ENCODE measurements around the gene PHRF1.

The PHRF1 gene

DNA sequence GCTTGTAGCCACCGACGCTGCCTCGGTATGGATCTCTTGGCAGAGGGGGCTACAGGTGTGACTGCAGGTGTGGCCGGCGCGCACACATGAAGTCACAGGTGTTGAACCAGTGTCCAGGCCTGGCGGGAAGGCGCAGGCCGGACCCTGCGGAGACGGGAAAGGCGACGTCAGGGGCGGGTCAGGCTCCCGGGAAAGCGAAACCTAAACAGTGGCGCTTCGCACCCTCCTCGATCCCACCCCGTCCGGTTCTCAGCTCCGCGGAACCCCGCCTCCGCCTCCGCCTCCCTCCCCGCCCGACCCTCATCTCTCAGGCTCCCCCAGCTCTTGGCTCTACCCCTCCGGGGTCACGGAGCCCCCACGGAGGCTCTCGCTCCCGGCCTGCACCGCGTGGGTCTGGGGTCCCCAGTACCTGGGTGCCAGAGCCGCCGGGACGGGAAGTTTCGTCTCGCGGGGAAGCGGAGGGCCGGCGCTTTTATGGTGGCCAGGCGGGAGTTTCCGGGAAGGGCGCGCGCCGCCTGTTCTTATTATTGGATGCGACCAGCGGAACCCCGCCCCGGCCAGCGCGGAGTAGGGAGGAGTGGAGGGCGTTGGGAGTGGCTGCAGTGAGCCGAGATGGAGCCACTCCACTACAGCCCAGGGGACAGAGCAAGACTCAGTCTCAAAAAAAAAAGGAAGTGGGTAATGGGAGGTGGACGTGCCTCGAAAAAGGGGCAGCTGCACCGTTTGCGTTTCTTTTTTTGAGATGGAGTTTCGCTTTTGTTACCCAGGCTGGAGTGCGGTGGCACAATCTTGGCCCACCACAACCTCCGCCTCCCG lies 39.4 kb downstream of the PHRF1 start, which contains the start of gene IRF7:
IRF7 (minus strand) TSS at position 447 of the 816 bp plus-strand sequence. CDS start 586 bp downstream, outside the sequence.
- DNase-seq (ENCODE audit: extremely low read depth, insufficient read length), result peak; percentile 97
- Histone ChIP-seq H3K27me3 (replicated peaks; ENCODE audit: control insufficient read depth, insufficient read depth, low read length) (no peaks in the 10 kb centered on the region), H3K36me3 (ENCODE audit: control insufficient read depth, insufficient read depth, low read length) (peaks cover 31% of the 10 kb centered on the region), H3K4me3 (replicated peaks; ENCODE audit: low read depth, low read length) (peak within 1 kb of the TSS; percentile 100)
- TF ChIP-seq, protein P1, sequence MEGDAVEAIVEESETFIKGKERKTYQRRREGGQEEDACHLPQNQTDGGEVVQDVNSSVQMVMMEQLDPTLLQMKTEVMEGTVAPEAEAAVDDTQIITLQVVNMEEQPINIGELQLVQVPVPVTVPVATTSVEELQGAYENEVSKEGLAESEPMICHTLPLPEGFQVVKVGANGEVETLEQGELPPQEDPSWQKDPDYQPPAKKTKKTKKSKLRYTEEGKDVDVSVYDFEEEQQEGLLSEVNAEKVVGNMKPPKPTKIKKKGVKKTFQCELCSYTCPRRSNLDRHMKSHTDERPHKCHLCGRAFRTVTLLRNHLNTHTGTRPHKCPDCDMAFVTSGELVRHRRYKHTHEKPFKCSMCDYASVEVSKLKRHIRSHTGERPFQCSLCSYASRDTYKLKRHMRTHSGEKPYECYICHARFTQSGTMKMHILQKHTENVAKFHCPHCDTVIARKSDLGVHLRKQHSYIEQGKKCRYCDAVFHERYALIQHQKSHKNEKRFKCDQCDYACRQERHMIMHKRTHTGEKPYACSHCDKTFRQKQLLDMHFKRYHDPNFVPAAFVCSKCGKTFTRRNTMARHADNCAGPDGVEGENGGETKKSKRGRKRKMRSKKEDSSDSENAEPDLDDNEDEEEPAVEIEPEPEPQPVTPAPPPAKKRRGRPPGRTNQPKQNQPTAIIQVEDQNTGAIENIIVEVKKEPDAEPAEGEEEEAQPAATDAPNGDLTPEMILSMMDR (IDR thresholded peaks at IDR 0.05; ENCODE audit: insufficient read depth, low read length, poor library complexity, severe bottlenecking), result no peak

DNA sequence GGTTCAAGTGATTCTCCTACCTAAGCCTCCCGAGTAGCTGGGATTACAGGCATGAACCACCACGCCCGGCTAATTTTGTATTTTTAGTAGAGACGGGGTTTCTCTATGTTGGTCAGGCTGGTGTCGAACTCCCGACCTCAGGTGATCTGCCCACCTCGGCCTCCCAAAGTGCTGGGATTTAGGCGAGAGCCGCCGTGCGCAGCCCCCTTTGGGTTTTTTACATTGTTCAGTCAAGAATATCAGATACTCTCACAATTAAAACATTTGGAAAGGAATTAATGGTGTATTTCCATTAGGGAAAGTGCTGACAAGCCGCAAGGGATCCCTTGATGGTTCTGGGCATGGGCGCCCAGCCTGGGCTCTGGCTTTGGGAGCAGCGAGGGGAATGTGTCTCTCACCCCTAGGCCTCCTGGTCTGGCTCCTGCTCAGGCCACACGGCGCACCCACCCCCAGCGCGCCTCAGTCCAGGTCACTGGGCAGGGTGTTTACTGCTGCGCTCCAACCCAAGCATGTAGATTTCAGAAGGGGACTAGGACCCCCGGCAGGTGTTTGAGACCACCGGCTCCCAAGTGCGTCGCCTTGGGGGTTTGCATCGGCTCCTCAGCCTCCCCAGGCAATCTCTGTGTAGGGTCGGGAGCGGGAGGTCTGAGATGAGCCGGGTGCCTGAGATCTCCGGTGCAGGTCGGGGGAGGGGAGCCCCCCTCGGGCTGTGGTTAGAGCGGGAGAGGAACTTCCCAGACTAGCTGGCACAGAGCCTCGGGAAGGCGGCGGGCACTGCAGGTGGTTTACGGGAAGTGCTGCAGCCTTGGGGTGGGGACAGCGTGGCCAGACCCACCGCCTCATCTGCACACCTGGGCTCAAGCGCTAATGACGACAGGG lies 40.3 kb downstream of the PHRF1 start:
- H3K4me3 ChIP-seq (replicated peaks; ENCODE audit: low read depth, low read length), result peak overlapping the region; percentile 100
- H3K36me3 ChIP-seq (ENCODE audit: control insufficient read depth, insufficient read depth, low read length), result peaks cover 25% of the 10 kb centered on the region

DNA sequence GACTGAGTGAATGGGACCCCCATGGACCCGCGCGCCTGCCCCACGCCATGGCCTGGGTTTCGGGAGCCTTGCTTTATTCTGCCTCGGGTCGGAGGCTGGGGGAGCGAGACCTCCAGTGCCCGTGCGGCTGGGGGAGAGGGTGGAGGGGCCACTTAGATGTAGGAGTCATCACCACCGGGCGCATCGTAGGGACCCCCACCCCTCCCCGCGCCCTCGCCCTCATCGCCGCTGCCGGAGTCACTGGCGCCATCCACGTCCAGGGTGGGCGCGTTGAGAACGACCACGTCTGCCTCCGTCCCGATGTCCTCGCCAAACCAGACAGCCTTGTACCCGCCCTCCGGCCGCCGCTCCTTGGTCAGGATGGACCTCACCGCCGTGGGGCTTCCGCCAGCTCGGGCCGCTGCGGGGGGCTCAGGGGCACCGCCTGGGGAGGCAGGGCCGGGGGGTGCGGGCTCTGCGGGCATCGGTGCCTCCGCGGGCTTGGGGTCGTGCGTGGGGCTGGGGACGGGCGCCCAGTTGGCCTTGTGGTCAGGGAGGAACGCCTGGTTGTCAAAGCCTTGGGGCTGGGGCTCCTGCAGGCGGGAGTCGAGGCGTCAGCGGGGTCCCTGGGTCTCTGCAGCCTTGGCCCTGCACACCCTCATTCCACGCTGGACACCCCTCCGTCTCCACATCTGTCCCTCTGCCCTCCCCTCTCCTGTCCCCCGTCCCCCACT lies 41.1 kb downstream of the PHRF1 start:
- peaks cover 21% of the 10 kb centered on the region for H3K36me3 ChIP-seq (ENCODE audit: control insufficient read depth, insufficient read depth, low read length)
- DNase-seq (ENCODE audit: extremely low read depth, insufficient read length), result no peak
- H3K27me3 ChIP-seq (replicated peaks; ENCODE audit: control insufficient read depth, insufficient read depth, low read length), result no peaks in the 10 kb centered on the region
- no peak overlapping the region for H3K4me3 ChIP-seq (replicated peaks; ENCODE audit: low read depth, low read length)
- TF ChIP-seq, protein P1 (IDR thresholded peaks at IDR 0.05; ENCODE audit: insufficient read depth, low read length, poor library complexity, severe bottlenecking), result no peak

More for the DNA sequence above, 40.3 kb downstream of the PHRF1 start:
- TF ChIP-seq, protein P1 (IDR thresholded peaks at IDR 0.05; ENCODE audit: insufficient read depth, low read length, poor library complexity, severe bottlenecking), result no peak
- no peaks in the 10 kb centered on the region for H3K27me3 ChIP-seq (replicated peaks; ENCODE audit: control insufficient read depth, insufficient read depth, low read length)
- DNase-seq (ENCODE audit: extremely low read depth, insufficient read length), result no peak

DNA sequence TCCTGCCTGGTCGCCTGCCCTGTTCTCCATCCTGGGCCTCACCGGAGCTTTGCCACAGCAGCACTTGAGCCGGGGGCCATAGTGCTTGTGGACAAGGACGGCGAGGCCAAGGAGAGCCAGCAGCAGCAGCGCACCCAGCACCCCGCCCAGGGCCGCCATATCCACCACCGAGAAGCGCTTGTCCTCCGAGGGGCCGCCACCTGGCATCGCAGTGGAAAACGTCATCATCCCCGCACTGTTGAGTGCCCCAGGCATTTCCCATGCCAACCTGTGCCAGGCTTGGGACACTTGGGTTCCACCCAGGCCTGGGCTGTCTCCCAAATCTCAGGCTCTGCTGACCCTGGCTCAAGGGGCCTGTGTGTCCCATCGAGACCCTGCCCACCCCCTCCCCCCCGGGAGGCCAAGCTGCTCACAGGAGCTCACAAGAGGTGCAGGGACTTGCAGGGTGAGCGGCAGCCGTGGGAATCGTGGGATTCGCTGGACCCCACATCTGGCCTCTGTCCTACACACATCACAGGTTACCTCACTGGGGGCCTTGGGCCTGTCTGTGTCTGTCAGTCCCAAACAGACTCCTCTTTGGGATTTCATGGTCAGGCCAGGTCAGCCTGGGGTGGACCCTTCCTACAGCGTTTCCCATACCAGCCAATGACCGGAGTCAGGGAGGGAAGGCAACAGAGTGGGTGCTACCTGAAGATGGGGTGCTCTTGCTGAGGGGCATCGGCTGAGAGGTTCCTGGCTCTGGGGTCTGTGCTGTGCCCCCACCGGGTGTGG lies 41.8 kb downstream of the PHRF1 start:
- no peaks in the 10 kb centered on the region for H3K27me3 ChIP-seq (replicated peaks; ENCODE audit: control insufficient read depth, insufficient read depth, low read length)
- TF ChIP-seq, protein P1 (IDR thresholded peaks at IDR 0.05; ENCODE audit: insufficient read depth, low read length, poor library complexity, severe bottlenecking), result no peak
- H3K4me3 ChIP-seq (replicated peaks; ENCODE audit: low read depth, low read length), result no peak overlapping the region
- no peak for DNase-seq (ENCODE audit: extremely low read depth, insufficient read length)
- peaks cover 14% of the 10 kb centered on the region for H3K36me3 ChIP-seq (ENCODE audit: control insufficient read depth, insufficient read depth, low read length)
